Loucy (cell line): ENCODE measurements around the gene CCDC9B.

ENCODE experiments used
- CTCF ChIP-seq: fragments of 200-600 bp; sonication (generic); conservative IDR thresholded peaks from 2 replicates; pipeline ENCODE4 v1.5.1; 2014; ENCODE audit warnings: mild to moderate bottlenecking, antibody characterized with exemption, low read length
- EZH2phosphoT487 ChIP-seq: fragments of 200-600 bp; IDR thresholded peaks from 2 replicates; pipeline ENCODE4 v1.6.1; 2018; ENCODE audit warnings: antibody characterized with exemption, mild to moderate bottlenecking, moderate library complexity, borderline replicate concordance

GRCh38 chr15:40380636-40381035 is 39.9 kb upstream of the CCDC9B start:
- TF ChIP-seq CTCF (no peak), EZH2phosphoT487 (no peak)
